Kidney (tissue), 14 donors: ENCODE results near the gene SLC35A4. TPM values are rescaled to one million over a fixed set of nuclear protein-coding genes. Genes with fewer than 3 reads are reported as not detected.

Source experiments
- DNase-seq, 5 donors: peaks; one replicate each; pipeline ENCODE4 v3.0.0-alpha.2; 2013 to 2020
- FAIRE-seq: peaks from 2 replicates; lab custom pipeline; 2012; peaks lifted over from hg19 to GRCh38; lab: Jason Lieb, UNC
- H3K27ac ChIP-seq, 2 donors: one replicate each; pipeline ENCODE4 v1.7.0; 2013; ENCODE audit warnings: low read depth in 2 of 2, low read length in 2 of 2, inconsistent platforms in 1 of 2
- H3K27me3 ChIP-seq: one replicate; pipeline ENCODE4 v1.7.1; 2013; ENCODE audit warnings: low read length, inconsistent platforms; ENCODE audit not compliant: control insufficient read depth, insufficient read depth
- H3K36me3 ChIP-seq, 3 donors: one replicate each; pipeline versions ENCODE4 v1.7.0 to v1.7.1; 2013; ENCODE audit warnings: low read length in 3 of 3, control low read depth in 1 of 3, inconsistent platforms in 1 of 3; ENCODE audit not compliant: insufficient read depth in 3 of 3, control insufficient read depth in 2 of 3
- H3K4me1 ChIP-seq, 3 donors: one replicate each; pipeline versions ENCODE4 v1.7.0 to v1.7.1; 2013; ENCODE audit warnings: low read length in 3 of 3, inconsistent platforms in 1 of 3, low read depth in 1 of 3; ENCODE audit not compliant: control insufficient read depth in 2 of 3, insufficient read depth in 2 of 3
- H3K4me3 ChIP-seq, 3 donors: one replicate each; pipeline versions ENCODE4 v1.7.0 to v1.8.1; 2013; ENCODE audit warnings: low read length in 3 of 3, control low read depth in 1 of 3, inconsistent platforms in 1 of 3
- H3K9ac ChIP-seq, 3 donors: one replicate each; pipeline versions ENCODE4 v1.7.0 to v1.7.1; 2013; ENCODE audit warnings: low read length in 3 of 3, control low read depth in 1 of 3, inconsistent platforms in 1 of 3
- H3K9me3 ChIP-seq, 3 donors: one replicate each; pipeline versions ENCODE4 v1.7.0 to v1.7.1; 2013; ENCODE audit warnings: low read length in 3 of 3, control low read depth in 1 of 3, inconsistent platforms in 1 of 3; ENCODE audit not compliant: control insufficient read depth in 2 of 3, insufficient read depth in 1 of 3
- intact Hi-C: fragments of 100-400 bp; cut with DNase I; formaldehyde crosslinking; loops from one replicate; pipeline ENCODE4 v1.11.1; 2022
- polyA plus RNA-seq: library from polyadenylated mRNA; stranded (reverse); fragments of 350-450 nt; fragmentation: Illumina TruSeq; extraction: RNeasy Lipid Tissue Mini Kit (QIAGEN cat#74804); gene quantifications from one replicate; pipeline ENCODE4 v1.2.3, GENCODE V29; 2014; ENCODE audit warnings: low read depth, low replicate concordance; ENCODE audit not compliant: insufficient read depth
- total RNA-seq: library from RNA; stranded (reverse); fragmentation: NEBNext Ultra II Directional; extraction: Animal tissue kit (Norgen Biotek cat#: 25700); gene quantifications from one replicate; pipeline ENCODE4 v1.2.1, GENCODE V29; 2021
- TF ChIP-seq, protein P1 (sequence below): IDR thresholded peaks from 3 replicates; pipeline ENCODE4 v1.5.1; 2012; ENCODE audit warnings: mild to moderate bottlenecking, moderate library complexity, borderline replicate concordance; ENCODE audit not compliant: insufficient read depth; ENCODE audit errors: extremely low read depth
- donor health status: control.
- donor health status: control.
- donor health status: control.
- donor health status: control.
- donor health status: control.
- donor health status: DM: yes; HTN: yes; CAD: no.
- donor health status: Normal renal cell carcinoma (clear cell type).

The SLC35A4 gene
- total and polyA plus RNA-seq, 2 donors from 2014 or later, result 71.2 to 89.9 TPM

DNA sequence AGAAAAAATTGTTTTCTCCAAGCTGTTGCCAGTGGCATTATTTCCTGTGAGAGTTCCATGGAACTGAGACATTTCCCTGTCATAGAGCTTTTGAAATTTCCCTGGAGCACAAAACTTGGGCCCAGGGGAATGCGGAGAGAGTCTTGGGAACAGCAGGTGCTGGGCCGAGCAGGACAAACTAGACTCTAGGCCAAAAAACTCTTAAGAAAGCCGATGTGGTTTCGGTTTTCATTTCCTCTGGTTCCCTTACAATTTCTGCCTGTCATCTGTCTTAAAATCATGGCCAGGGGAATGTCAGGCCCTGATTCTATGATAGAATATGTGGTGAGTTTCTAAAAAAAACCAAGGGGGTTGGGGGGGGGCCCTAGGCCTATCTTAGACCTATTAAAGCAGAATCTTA is 4.6 kb downstream of the SLC35A4 start:
- H3K4me3 ChIP-seq, result no peak overlapping the region
- H3K4me1 ChIP-seq, result peaks cover 0 to 27% (median 9%) of the 10 kb centered on the region in 3 donors
- peaks cover 0 to 19% (median 13%) of the 10 kb centered on the region in 3 donors for H3K36me3 ChIP-seq
- TF ChIP-seq, protein P1, sequence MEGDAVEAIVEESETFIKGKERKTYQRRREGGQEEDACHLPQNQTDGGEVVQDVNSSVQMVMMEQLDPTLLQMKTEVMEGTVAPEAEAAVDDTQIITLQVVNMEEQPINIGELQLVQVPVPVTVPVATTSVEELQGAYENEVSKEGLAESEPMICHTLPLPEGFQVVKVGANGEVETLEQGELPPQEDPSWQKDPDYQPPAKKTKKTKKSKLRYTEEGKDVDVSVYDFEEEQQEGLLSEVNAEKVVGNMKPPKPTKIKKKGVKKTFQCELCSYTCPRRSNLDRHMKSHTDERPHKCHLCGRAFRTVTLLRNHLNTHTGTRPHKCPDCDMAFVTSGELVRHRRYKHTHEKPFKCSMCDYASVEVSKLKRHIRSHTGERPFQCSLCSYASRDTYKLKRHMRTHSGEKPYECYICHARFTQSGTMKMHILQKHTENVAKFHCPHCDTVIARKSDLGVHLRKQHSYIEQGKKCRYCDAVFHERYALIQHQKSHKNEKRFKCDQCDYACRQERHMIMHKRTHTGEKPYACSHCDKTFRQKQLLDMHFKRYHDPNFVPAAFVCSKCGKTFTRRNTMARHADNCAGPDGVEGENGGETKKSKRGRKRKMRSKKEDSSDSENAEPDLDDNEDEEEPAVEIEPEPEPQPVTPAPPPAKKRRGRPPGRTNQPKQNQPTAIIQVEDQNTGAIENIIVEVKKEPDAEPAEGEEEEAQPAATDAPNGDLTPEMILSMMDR, result no peak
- H3K27ac ChIP-seq, result peak overlapping the region in 1 of 2 donors; percentile 11
- no peaks in the 10 kb centered on the region for H3K9me3 ChIP-seq
- no peak for DNase-seq
- H3K9ac ChIP-seq, result no peak overlapping the region
- intact Hi-C loops, result no loop called here
- no peaks in the 10 kb centered on the region for H3K27me3 ChIP-seq
- FAIRE-seq, result no peak

DNA sequence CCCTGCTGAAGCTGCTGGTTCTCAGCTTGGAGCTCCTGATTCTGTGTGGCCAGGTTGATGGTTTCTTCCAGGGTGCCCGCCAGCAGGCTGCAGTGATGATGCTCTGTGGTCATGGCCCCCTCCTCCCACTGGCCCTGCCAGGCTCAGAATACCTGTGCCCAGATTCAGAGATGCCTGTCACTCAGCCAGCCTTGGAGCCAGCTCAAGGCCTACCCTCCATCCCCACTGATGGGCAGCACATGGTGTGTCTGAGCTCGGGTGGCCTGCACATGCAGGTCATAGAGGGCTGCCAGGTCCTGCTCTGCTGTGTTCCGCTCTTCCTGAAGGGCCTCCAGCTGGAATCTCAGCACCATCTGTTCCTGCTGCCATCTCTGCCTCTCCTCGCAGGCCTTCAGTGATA is 5.4 kb downstream of the SLC35A4 start:
- Histone ChIP-seq H3K27me3 (no peaks in the 10 kb centered on the region), H3K27ac (no peak overlapping the region), H3K9ac (no peak overlapping the region), H3K4me3 (no peak overlapping the region), H3K4me1 (peaks cover 0 to 27% (median 9%) of the 10 kb centered on the region in 3 donors), H3K36me3 (peaks cover 0 to 19% (median 13%) of the 10 kb centered on the region in 3 donors), H3K9me3 (no peaks in the 10 kb centered on the region)
- peak in 1 of 5 donors; percentile 39 for DNase-seq
- TF ChIP-seq, protein P1, result no peak
- FAIRE-seq, result no peak
- intact Hi-C loops, result no loop called here

DNA sequence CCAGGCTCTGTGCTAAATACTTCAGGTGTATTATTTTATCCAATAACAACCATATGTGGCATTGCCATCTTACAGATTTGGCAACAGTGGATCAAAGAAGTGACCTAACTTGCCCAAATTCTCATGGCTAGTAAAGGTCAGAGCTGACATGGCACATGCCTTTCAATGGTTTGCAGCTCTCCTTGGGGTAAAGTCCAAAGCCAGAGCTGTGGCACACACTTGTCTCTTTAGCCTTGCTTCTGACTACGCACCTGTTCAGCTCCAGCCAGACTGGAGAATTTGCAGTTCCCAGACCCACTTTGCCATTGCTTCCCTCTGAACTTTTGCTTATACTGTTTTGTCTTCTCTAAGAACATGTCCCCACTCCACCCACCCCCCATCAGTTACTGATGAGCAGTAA is 5.9 kb downstream of the SLC35A4 start:
- no peak overlapping the region for H3K27ac ChIP-seq
- H3K27me3 ChIP-seq, result no peaks in the 10 kb centered on the region

More for the DNA sequence above, 5.9 kb downstream of the SLC35A4 start:
- DNase-seq, result no peak
- TF ChIP-seq, protein P1, result no peak
- Histone ChIP-seq H3K9ac (no peak overlapping the region), H3K36me3 (peaks cover 0 to 19% (median 13%) of the 10 kb centered on the region in 3 donors), H3K4me1 (peaks cover 0 to 23% (median 6%) of the 10 kb centered on the region in 3 donors), H3K9me3 (no peaks in the 10 kb centered on the region), H3K4me3 (no peak overlapping the region)
- intact Hi-C loops, result no loop called here
- FAIRE-seq, result no peak
